NCI-H510A (cell line): ENCODE results near the gene S100B.

ENCODE experiments used
- DNase-seq: peaks from one replicate; lab custom pipeline; 2025; lab: John Stamatoyannopoulos, UW

Gene S100B

GRCh38 chr21:46627726-46628125 lies 22.8 kb upstream of the S100B start:
- no peak for DNase-seq

- DNase-seq, result no peak
Measured at GRCh38 chr21:46626975-46627501, 22.2 kb upstream of the S100B start.

GRCh38 chr21:46626536-46626935 lies 21.7 kb upstream of the S100B start:
- no peak for DNase-seq

- DNase-seq, result no peak
Measured at GRCh38 chr21:46625759-46626158, 20.9 kb upstream of the S100B start.

GRCh38 chr21:46624050-46624449 lies 19.2 kb upstream of the S100B start:
- DNase-seq, result no peak

GRCh38 chr21:46622226-46622625 lies 17.3 kb upstream of the S100B start:
- no peak for DNase-seq

GRCh38 chr21:46621457-46622182 lies 16.7 kb upstream of the S100B start:
- no peak for DNase-seq

- DNase-seq, result no peak
Measured at GRCh38 chr21:46620846-46621245, 16.0 kb upstream of the S100B start.

- DNase-seq, result no peak
Measured at GRCh38 chr21:46619846-46620245, 15.0 kb upstream of the S100B start.

GRCh38 chr21:46618738-46619379 lies 14.0 kb upstream of the S100B start:
- no peak for DNase-seq

GRCh38 chr21:46617267-46618051 lies 12.6 kb upstream of the S100B start:
- DNase-seq, result no peak

GRCh38 chr21:46616656-46617055 lies 11.8 kb upstream of the S100B start:
- DNase-seq, result no peak

GRCh38 chr21:46616050-46616449 lies 11.2 kb upstream of the S100B start:
- no peak for DNase-seq

- DNase-seq, result no peak
Measured at GRCh38 chr21:46613391-46613790, 8.5 kb upstream of the S100B start.

GRCh38 chr21:46610018-46610701 lies 5.3 kb upstream of the S100B start:
- no peak for DNase-seq

- DNase-seq, result no peak
Measured at GRCh38 chr21:46608672-46609111, 3.8 kb upstream of the S100B start.

GRCh38 chr21:46607636-46608035 lies 2.8 kb upstream of the S100B start:
- no peak for DNase-seq

GRCh38 chr21:46606427-46606813 lies 1.5 kb upstream of the S100B start:
- no peak for DNase-seq

GRCh38 chr21:46605767-46606426 lies 1.0 kb upstream of the S100B start:
- no peak for DNase-seq

- DNase-seq, result no peak
Measured at GRCh38 chr21:46604329-46604974, 430 bp downstream of the S100B start.

- no peak for DNase-seq
Measured at GRCh38 chr21:46603228-46603627, 1.7 kb downstream of the S100B start.
